AG20443 (cell line): ENCODE data around the gene MCM3AP.

Experiments
- DNase-seq: peaks from one replicate; pipeline ENCODE4 v3.0.0; 2012; ENCODE audit warnings: low spot score, mixed read lengths

The MCM3AP gene

GRCh38 chr21:46285206-46285661 is at the start of gene MCM3AP:
Gene MCM3AP (minus strand): TSS chr21:46285611. CDS start chr21:46285286, 325 bp downstream.
- no peak for DNase-seq

DNA sequence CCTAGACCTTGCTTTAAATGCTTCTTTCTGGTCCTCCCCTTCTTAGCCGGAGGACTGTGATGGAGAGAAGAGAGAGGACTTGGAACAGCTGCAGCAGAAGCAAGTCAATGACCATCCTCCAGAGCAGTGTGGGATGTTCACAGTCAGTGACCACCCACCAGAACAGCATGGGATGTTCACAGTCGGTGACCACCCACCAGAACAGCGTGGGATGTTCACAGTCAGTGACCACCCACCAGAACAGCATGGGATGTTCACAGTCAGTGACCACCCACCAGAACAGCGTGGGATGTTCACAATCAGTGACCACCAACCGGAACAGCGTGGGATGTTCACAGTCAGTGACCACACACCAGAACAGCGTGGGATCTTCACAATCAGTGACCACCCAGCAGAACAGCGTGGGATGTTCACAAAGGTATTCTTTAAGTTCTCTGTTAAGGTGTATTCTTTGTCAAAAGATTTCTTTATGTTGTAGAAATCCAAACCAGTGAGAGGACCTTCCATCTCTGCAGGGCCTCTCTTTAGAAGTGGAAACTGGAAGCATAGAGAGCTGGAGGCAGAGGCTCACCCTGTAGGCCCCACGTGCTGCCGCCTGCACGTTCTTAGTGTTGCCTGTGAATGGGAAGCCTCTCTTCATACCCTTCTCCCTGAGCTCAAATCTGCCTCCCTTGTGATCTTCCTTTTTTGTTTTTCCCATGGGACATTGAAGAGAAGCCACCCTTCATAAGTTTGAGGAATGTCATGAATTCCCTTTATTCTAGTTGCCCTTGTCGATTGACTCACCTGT is 49.1 kb upstream of the MCM3AP start:
- no peak for DNase-seq

DNA sequence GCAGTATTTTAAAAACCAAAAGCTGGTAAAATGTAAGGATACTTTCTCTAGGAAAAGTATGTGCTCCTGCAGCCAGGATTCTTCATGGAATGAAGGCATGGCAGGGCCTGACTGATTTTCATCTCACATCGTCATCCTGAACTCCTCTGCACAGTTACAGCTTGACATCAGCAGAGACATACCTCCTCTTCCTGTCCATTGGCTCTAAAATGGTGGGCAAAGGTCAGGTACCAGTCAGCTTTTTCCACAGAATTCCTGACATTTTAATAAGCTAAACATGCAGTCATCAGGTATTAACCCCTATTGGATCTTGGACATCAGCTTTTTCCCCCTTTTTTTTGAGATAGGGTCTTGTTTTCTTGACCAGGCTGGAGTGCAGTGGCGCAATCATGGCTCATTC is 44.4 kb upstream of the MCM3AP start:
- DNase-seq, result no peak

GRCh38 chr21:46328151-46328550 is 42.7 kb upstream of the MCM3AP start:
- DNase-seq, result no peak

DNA sequence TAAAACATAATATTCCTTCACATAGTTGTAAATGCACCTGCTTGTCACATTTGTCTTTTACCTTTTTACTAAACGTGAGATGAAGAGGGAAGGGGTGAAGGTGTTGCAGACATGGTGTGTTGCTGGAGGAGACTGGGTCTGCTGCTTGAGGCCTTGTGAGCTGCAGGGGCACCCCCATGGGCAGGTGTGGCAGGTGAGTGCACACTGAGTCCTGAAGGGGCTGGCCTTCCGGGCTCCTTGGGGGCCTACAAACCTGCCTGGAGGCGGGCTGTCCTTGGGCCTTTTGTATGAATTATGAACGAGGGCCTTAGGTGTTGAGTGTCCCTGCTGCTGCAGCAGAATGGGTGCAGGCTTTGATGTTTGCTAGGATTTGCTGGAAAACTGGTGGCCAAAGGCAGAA is 42.3 kb upstream of the MCM3AP start:
- no peak for DNase-seq

- no peak for DNase-seq
Measured at GRCh38 chr21:46326110-46326703, 40.8 kb upstream of the MCM3AP start.

GRCh38 chr21:46325073-46325912 is 39.9 kb upstream of the MCM3AP start:
- DNase-seq, result peak; percentile 60

GRCh38 chr21:46324390-46325072 is 39.1 kb upstream of the MCM3AP start:
- peak; percentile 100 for DNase-seq

DNA sequence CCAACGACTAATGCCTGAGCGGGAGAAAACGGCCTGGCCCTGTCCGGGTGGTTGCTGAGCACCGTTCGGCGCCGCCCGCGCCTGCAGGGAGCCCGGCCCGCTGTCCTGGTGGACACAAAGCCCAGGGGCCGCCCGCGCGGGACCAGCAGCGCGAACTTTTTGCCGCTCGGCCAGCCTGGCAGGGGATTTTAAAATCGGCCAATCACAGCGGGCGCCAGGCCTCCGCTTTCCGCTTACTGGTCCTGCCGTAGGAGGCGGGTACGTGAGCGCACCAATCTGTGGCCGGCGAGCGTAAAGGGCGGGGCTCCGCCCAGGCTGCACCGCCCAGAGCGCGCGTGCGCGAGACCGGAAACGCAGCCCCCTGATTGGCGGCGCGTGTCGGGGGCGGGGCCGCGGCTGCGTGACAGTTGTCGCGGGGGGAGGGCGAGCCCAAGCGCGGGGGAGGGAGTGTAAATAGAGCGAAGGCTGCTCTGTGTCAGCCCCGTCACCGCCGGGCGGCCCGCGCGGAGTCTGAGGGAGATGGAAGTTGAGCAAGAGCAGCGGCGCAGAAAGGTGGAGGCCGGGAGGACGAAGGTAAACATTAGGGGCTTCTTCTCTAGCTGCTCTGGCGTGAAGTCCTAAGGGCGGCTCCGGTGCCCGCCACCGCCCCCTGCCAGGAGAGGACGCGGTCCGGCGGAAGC is 38.4 kb upstream of the MCM3AP start, which contains the start of the genes C21orf58 and PCNT:
C21orf58 (minus strand) TSS at position 161 of the 680 bp plus-strand sequence. CDS start 1,132 bp downstream, outside the sequence.
PCNT (plus strand) TSS at position 447 of the 680 bp plus-strand sequence; CDS start at position 520, 73 bp downstream.
- peak; percentile 100 for DNase-seq

GRCh38 chr21:46323227-46323709 is 37.9 kb upstream of the MCM3AP start:
- no peak for DNase-seq

DNA sequence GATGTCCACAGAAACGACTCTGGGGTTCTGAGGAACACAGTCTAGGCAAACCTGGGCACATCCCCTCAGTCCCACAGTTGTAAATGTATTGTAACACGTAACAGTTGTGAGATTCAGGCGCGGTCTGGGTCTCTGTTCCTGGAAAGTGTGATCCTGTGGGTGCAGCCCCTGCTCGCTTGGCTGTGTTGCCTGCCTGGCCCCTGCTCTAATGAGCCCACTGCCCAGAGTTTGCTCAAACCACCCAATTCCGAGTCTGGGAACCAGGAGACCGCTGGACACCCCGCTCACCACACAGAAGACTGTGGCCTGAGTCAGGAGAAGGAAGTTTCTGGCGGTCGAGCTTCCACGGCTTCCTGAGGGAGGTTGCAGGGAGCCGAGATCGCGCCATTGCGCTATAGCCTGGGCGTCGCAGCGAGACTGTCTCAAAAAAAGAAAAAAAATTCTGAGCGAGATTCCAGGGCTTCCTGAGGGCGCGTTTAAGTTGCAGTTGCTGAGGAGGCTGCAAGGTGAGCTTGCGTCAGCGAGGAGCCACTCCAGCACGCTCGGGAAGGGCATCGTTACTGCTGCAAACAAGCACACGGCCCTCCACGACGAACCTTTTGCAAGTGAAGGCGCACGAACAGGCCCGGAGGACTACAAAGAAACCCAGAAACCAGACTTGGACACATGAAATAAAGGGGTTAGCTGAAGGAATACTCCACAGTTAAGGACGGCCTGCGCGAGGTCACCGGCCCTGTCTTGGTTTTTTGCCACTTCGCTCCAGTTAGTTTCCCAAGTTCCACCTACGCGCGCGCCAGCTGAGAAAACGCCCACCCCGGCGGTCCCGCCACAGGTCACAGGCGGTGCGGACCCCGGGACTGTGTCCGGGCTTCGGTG is 37.2 kb upstream of the MCM3AP start:
- peak; percentile 40 for DNase-seq

DNA sequence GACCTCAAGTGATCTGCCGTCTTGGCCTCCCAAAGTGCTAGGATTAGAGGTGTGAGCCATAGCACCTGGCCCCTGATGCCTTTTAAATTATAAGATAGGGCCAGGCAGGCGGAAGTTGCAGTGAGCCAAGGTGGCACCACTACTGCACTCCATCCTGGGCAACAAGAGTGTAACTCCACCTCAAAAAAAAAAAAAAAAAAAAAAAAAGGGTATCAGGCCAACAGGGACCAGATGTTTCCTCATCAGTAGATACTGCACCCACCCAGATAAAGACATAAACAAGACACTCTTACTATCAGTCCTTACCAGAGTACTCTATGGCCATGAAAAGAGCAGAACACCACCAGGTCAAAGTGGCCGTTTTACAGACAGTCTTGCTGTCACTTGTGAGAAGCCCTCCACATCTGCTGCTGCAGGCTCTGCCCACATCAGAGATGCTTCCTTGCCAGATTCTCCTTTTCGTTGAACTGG is 35.0 kb upstream of the MCM3AP start:
- no peak for DNase-seq

DNA sequence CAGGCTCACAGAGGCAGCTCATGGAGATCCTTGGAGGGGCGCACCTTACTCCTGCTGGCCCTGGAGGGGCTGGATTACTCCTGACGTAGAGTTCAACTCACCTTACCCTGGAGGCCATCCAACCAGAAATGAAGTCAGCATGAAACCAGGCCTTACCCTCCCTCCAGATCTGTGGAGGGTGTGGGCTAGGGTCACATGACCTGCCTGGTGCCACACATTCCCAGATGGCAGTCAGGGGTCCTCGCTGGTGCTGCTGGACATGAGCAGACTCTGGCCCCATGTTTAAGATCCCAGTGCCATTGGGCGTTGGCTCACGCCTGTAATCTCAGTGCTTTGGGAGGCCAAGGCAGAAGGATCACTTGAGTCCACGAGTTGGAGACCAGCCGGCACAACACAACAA is 33.8 kb upstream of the MCM3AP start:
- no peak for DNase-seq

DNA sequence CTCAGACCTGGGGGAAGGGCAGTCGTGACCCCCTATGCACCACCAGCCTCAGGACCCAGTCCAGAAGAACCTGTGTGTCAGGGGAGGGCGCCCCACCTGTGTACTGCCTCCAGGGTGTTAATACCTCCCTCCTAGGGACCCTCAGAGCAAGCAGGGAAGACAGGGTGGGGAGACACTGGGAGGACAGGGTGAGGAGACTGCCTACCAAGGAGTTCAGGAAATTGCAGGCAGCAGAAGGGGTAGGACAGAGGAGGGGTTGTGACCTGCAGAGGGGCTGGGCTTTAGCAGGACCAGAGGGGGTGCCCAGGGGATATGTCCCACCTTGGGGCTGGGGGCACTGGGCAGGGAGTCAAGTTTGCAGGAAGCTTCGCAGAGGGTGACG is 33.0 kb upstream of the MCM3AP start:
- no peak for DNase-seq

GRCh38 chr21:46317710-46318463 is 32.5 kb upstream of the MCM3AP start:
- no peak for DNase-seq

GRCh38 chr21:46316708-46317324 is 31.4 kb upstream of the MCM3AP start:
- DNase-seq, result no peak

GRCh38 chr21:46314441-46315020 is 29.1 kb upstream of the MCM3AP start:
- DNase-seq, result no peak

DNA sequence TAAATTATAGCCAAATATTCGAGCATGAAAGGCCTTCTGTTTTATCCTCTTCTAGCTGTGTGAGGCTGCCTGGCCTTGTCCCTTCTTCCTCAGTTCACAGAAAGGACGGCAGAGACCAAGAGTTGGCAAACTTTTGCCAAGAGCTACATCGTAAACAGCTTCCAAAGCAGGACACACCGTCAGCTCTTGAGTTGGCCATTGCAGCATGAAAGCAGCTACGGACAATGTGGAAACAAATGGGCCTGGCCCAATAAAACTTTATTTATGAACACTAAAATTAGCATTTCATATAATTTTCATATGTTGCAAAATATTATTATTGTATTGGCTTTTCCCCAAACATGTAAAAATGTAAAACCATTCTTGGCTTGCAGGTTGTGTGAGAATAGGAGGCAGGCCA is 27.5 kb upstream of the MCM3AP start:
- no peak for DNase-seq
